GM19463 (cell line): ENCODE measurements around the gene SNAI3.
A peak's percentile ranks its signal among the peaks of the same experiment; 100 is the strongest.

Experiments
- ATAC-seq: cut with Tn5 transposase; IDR thresholded peaks from one replicate; pipeline ENCODE4 v1.9.1; 2021; ENCODE audit warnings: mild to moderate bottlenecking, moderate library complexity; ENCODE audit not compliant: unreplicated experiment

Gene SNAI3

GRCh38 chr16:88705801-88706228, 19.5 kb upstream of the SNAI3 start:
- ATAC-seq: peak; percentile 18

GRCh38 chr16:88705076-88705684, 18.9 kb upstream of the SNAI3 start:
- ATAC-seq: no peak

GRCh38 chr16:88703486-88704309, 17.4 kb upstream of the SNAI3 start:
- ATAC-seq: no peak

GRCh38 chr16:88702371-88703210, 16.3 kb upstream of the SNAI3 start:
- ATAC-seq: no peak

GRCh38 chr16:88701581-88702370, 15.5 kb upstream of the SNAI3 start:
- no peak for ATAC-seq

GRCh38 chr16:88700636-88701482, 14.6 kb upstream of the SNAI3 start:
- peak; percentile 76 for ATAC-seq

- ATAC-seq: no peak
These were observed 14.0 kb upstream of the SNAI3 start for GRCh38 chr16:88700322-88700635.

GRCh38 chr16:88699180-88699579, 12.9 kb upstream of the SNAI3 start:
- ATAC-seq: no peak

- ATAC-seq: no peak
These were observed 12.3 kb upstream of the SNAI3 start for GRCh38 chr16:88698646-88699045.

GRCh38 chr16:88697831-88698615, 11.7 kb upstream of the SNAI3 start:
- ATAC-seq: no peak

- ATAC-seq: no peak
These were observed 11.0 kb upstream of the SNAI3 start for GRCh38 chr16:88697116-88697830.

GRCh38 chr16:88696441-88696840, 10.1 kb upstream of the SNAI3 start:
- ATAC-seq: no peak

GRCh38 chr16:88695753-88696152, 9.4 kb upstream of the SNAI3 start:
- ATAC-seq: no peak

- no peak for ATAC-seq
These were observed 8.9 kb upstream of the SNAI3 start for GRCh38 chr16:88695218-88695617.

- no peak for ATAC-seq
These were observed 8.1 kb upstream of the SNAI3 start for GRCh38 chr16:88694221-88695087.

- no peak for ATAC-seq
These were observed 7.3 kb upstream of the SNAI3 start for GRCh38 chr16:88693420-88694177.

- no peak for ATAC-seq
These were observed 6.6 kb upstream of the SNAI3 start for GRCh38 chr16:88692861-88693260.
